Endothelial cell of umbilical vein (primary cell): ENCODE measurements around the gene ZNF132. TPM values are rescaled to one million over a fixed set of nuclear protein-coding genes. Genes with fewer than 3 reads are reported as not detected.

Experiments
- BruUV-seq: library from RNA; stranded (reverse); fragments of 400-500 nt; replicated peaks from 2 replicates; lab custom pipeline; 2021; lab: Mats Ljungman, UMichigan
- CTCF ChIA-PET: fragments of 300-600, 350-600 bp; sonication (Branson Sonifier 250); formaldehyde crosslinking; loops from one replicate; lab custom pipeline; 2021; ENCODE audit warnings: antibody characterized with exemption, inconsistent platforms; lab: Charles Lee
- POLR2A ChIA-PET: fragments of 300-600, 350-600 bp; sonication (Branson Sonifier 250); formaldehyde crosslinking; loops from one replicate; lab custom pipeline; 2021; ENCODE audit warnings: antibody characterized with exemption, inconsistent platforms; lab: Charles Lee
- DNase-seq: peaks from one replicate; pipeline ENCODE4 v3.0.0-alpha.2; 2011; ENCODE audit warnings: low read depth, low spot score
- FAIRE-seq: peaks from 2 replicates; lab custom pipeline; 2011; peaks lifted over from hg19 to GRCh38; lab: Jason Lieb, UNC
- H2AFZ ChIP-seq: 2 replicates; pipeline ENCODE4 v1.6.0; 2012; ENCODE audit warnings: low read depth, low read length, control low read depth, inconsistent platforms
- H3K27ac ChIP-seq: 2 replicates; pipeline ENCODE4 v1.5.1; 2011; ENCODE audit warnings: low read depth, mild to moderate bottlenecking, control low read depth, low read length, moderate library complexity; ENCODE audit not compliant: insufficient read depth
- H3K27me3 ChIP-seq, 2 experiments: 2 replicates each; pipeline versions ENCODE4 v1.6.0 to v1.6.1; 2011; ENCODE audit warnings: low read length in 2 of 2, mixed read lengths in 1 of 2; ENCODE audit not compliant: control insufficient read depth in 2 of 2, insufficient read depth in 2 of 2
- H3K36me3 ChIP-seq, 2 experiments: 2 replicates in 1 of 2; 3 replicates in 1 of 2; pipeline ENCODE4 v1.5.1; 2011; ENCODE audit warnings: low read length in 2 of 2, mild to moderate bottlenecking in 1 of 2, moderate library complexity in 1 of 2; ENCODE audit not compliant: control insufficient read depth in 2 of 2, insufficient read depth in 2 of 2; ENCODE audit errors: extremely low read depth in 1 of 2
- H3K4me1 ChIP-seq: 3 replicates; pipeline ENCODE4 v1.5.1; 2011; ENCODE audit warnings: mild to moderate bottlenecking, low read length; ENCODE audit not compliant: control insufficient read depth, insufficient read depth; ENCODE audit errors: extremely low read depth
- H3K4me2 ChIP-seq: 2 replicates; pipeline ENCODE4 v1.6.1; 2011; ENCODE audit warnings: low read length, control low read depth, mixed read lengths; ENCODE audit not compliant: insufficient read depth
- H3K4me3 ChIP-seq, 3 experiments: fragments of 200-600 bp in 1 of 3; sonication (generic), shearing (Covaris generic) in 1 of 3; replicated peaks in 1 of 3; 2 replicates each; pipeline ENCODE4 v1.5.1; 2011 to 2016; ENCODE audit warnings: control low read depth in 3 of 3, low read length in 3 of 3, mild to moderate bottlenecking in 2 of 3, inconsistent platforms in 1 of 3, low read depth in 1 of 3, moderate library complexity in 1 of 3; ENCODE audit not compliant: insufficient read depth in 1 of 3
- H3K79me2 ChIP-seq: 2 replicates; pipeline ENCODE4 v1.6.0; 2012; ENCODE audit warnings: low read length, inconsistent platforms; ENCODE audit not compliant: control insufficient read depth, insufficient read depth
- H3K9ac ChIP-seq: replicated peaks from 2 replicates; pipeline ENCODE3; 2011; ENCODE audit warnings: low read length, control low read depth; ENCODE audit not compliant: insufficient read depth; ENCODE audit errors: extremely low read depth
- H3K9me1 ChIP-seq: replicated peaks from 3 replicates; pipeline ENCODE4 v1.6.0; 2011; ENCODE audit warnings: mild to moderate bottlenecking, low read length; ENCODE audit not compliant: control insufficient read depth, insufficient read depth; ENCODE audit errors: extremely low read depth
- H3K9me3 ChIP-seq: replicated peaks from 2 replicates; pipeline ENCODE4 v1.5.1; 2012; ENCODE audit warnings: low read length, inconsistent platforms; ENCODE audit not compliant: control insufficient read depth, insufficient read depth
- H4K20me1 ChIP-seq: replicated peaks from 2 replicates; pipeline ENCODE3; 2011; ENCODE audit warnings: mild to moderate bottlenecking, low read length; ENCODE audit not compliant: control insufficient read depth, insufficient read depth; ENCODE audit errors: extremely low read depth
- EZH2 ChIP-seq: IDR thresholded peaks from 2 replicates; pipeline ENCODE4 v1.6.1; 2012; ENCODE audit warnings: borderline replicate concordance, low read depth, mild to moderate bottlenecking, moderate library complexity, low read length, inconsistent platforms; ENCODE audit not compliant: severe bottlenecking
- FOS ChIP-seq: IDR thresholded peaks from 2 replicates; pipeline ENCODE4 v1.6.1; 2011; ENCODE audit warnings: mild to moderate bottlenecking, low read length, moderate library complexity, borderline replicate concordance; ENCODE audit not compliant: insufficient read depth
- GATA2 ChIP-seq: IDR thresholded peaks from 2 replicates; pipeline ENCODE4 v1.7.0; 2011; ENCODE audit warnings: low read depth, mild to moderate bottlenecking, moderate library complexity, mixed read lengths, low read length; ENCODE audit not compliant: insufficient read length, insufficient read depth
- JUN ChIP-seq: IDR thresholded peaks from 2 replicates; pipeline ENCODE4 v1.6.1; 2011; ENCODE audit warnings: borderline replicate concordance, low read depth; ENCODE audit not compliant: insufficient read length, insufficient read depth
- MAX ChIP-seq: IDR thresholded peaks from 2 replicates; pipeline ENCODE4 v1.6.1; 2011; ENCODE audit not compliant: insufficient read depth, insufficient read length
- MYC ChIP-seq: IDR thresholded peaks from one replicate; pipeline ENCODE4 v1.6.1; 2011; ENCODE audit warnings: mild to moderate bottlenecking, low read depth, low read length
- POLR2A ChIP-seq: IDR thresholded peaks from 2 replicates; pipeline ENCODE4 v1.6.1; 2012; ENCODE audit warnings: low read depth, mild to moderate bottlenecking, control low read depth, low read length
- POLR2AphosphoS5 ChIP-seq: IDR thresholded peaks from 2 replicates; pipeline ENCODE4 v1.6.1; 2012; ENCODE audit warnings: low read depth, mild to moderate bottlenecking, control low read depth, low read length, moderate library complexity; ENCODE audit not compliant: insufficient read depth
- dilution Hi-C: fragments of 300-500 bp; cut with MboI; formaldehyde crosslinking; loops from one replicate; pipeline ENCODE4 v1.15.0; 2019; ENCODE audit warnings: low sequenced_read_pairs; ENCODE audit not compliant: extremely low pct_ligation_motif_present
- intact Hi-C: fragments of 100-400 bp; cut with micrococcal nuclease; formaldehyde crosslinking; loops from one replicate; pipeline ENCODE4 v1.10.0; 2022
- polyA plus RNA-seq, 4 experiments: library from polyadenylated mRNA; depleted of rRNA in 3 of 4; stranded (reverse) in 3 of 4; unstranded in 1 of 4; fragments of >200 nt; gene quantifications; 2 replicates each; pipeline versions ENCODE4 v1.2.1 to v1.2.3, GENCODE V29; 2011 to 2012; ENCODE audit warnings: missing spikeins in 1 of 4
- total RNA-seq: library from RNA; stranded (reverse); gene quantifications from 2 replicates; pipeline ENCODE4 v1.2.3, GENCODE V29; 2021
- TF ChIP-seq, protein P1 (sequence below), 2 donors: IDR thresholded peaks; 1 replicate in 1 of 2; 2 replicates in 1 of 2; pipeline ENCODE4 v1.5.1; 2011; ENCODE audit warnings: low read length in 2 of 2, mild to moderate bottlenecking in 2 of 2, moderate library complexity in 2 of 2, control low read depth in 1 of 2, inconsistent platforms in 1 of 2, low read depth in 1 of 2; ENCODE audit not compliant: insufficient read depth in 1 of 2; ENCODE audit errors: extremely low read depth in 1 of 2

ZNF132 gene
- total and polyA plus RNA-seq, 2 donors (not counting 3 experiments of a cell fraction or from before 2014, with no cell fraction given): 0.54 to 4.2 TPM

GRCh38 chr19:58397533-58398037 is 42.4 kb downstream of the ZNF132 start:
- Histone ChIP-seq H4K20me1 (no peaks in the 10 kb centered on the region), H3K4me1 (peaks cover 12% of the 10 kb centered on the region), H3K4me3 (no peak overlapping the region), H3K9me1 (no peaks in the 10 kb centered on the region), H3K27ac (no peak overlapping the region), H3K36me3 (peaks cover 6 to 21% of the 10 kb centered on the region in 2 experiments), H3K79me2 (peaks cover under 1% of the 10 kb centered on the region), H3K4me2 (no peak overlapping the region), H3K9ac (no peak overlapping the region), H3K27me3 (no peaks in the 10 kb centered on the region), H2AFZ (no peak overlapping the region), H3K9me3 (no peaks in the 10 kb centered on the region)
- DNase-seq: no peak
- no TSS peak for BruUV-seq
- no peak for FAIRE-seq
- TF ChIP-seq, protein P1, sequence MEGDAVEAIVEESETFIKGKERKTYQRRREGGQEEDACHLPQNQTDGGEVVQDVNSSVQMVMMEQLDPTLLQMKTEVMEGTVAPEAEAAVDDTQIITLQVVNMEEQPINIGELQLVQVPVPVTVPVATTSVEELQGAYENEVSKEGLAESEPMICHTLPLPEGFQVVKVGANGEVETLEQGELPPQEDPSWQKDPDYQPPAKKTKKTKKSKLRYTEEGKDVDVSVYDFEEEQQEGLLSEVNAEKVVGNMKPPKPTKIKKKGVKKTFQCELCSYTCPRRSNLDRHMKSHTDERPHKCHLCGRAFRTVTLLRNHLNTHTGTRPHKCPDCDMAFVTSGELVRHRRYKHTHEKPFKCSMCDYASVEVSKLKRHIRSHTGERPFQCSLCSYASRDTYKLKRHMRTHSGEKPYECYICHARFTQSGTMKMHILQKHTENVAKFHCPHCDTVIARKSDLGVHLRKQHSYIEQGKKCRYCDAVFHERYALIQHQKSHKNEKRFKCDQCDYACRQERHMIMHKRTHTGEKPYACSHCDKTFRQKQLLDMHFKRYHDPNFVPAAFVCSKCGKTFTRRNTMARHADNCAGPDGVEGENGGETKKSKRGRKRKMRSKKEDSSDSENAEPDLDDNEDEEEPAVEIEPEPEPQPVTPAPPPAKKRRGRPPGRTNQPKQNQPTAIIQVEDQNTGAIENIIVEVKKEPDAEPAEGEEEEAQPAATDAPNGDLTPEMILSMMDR (IDR thresholded peaks at IDR 0.05; ENCODE audit: extremely low read depth in 1 of 2, insufficient read depth in 1 of 2, low read depth in 1 of 2, low read length in 2 of 2): no peak
- no peak for TF ChIP-seq MAX
- no peak for TF ChIP-seq POLR2A
- no peak for TF ChIP-seq JUN
- TF ChIP-seq FOS: no peak
- TF ChIP-seq MYC: no peak
- TF ChIP-seq EZH2: no peak
- TF ChIP-seq GATA2: no peak
- no peak for TF ChIP-seq POLR2AphosphoS5
- dilution Hi-C loops: no loop called here
- POLR2A ChIA-PET: no interaction called here
- CTCF ChIA-PET: no interaction called here
- intact Hi-C loops: no loop called here
